ENCODE measurements around the gene MIOX. TPM values are rescaled to one million over a fixed set of nuclear protein-coding genes. Genes with fewer than 3 reads are reported as not detected.

Gene MIOX
- total RNA-seq, 1 donor from 2014 or later = not detected

- intact Hi-C loops (cut with micrococcal nuclease) = no loop called here
- Histone ChIP-seq H3K4me1 (peaks cover 5% of the 10 kb centered on the region), H3K36me3 (peaks cover 76% of the 10 kb centered on the region), H3K27ac (replicated peaks) (no peak overlapping the region), H3K27me3 (ENCODE audit: low read depth) (no peaks in the 10 kb centered on the region), H3K4me3 (no peak overlapping the region), H3K9me3 (replicated peaks) (no peaks in the 10 kb centered on the region)
- TF ChIP-seq CTCF (IDR thresholded peaks at IDR 0.05; ENCODE audit: borderline replicate concordance) = no peak
- DNase-seq = no peak
Observed at GRCh38 chr22:50445071-50445879, 41.4 kb upstream of the MIOX start.

GRCh38 chr22:50445880-50446707, 40.6 kb upstream of the MIOX start:
- no peak for DNase-seq
- no peak for TF ChIP-seq CTCF (IDR thresholded peaks at IDR 0.05; ENCODE audit: borderline replicate concordance)
- Histone ChIP-seq H3K4me3 (no peak overlapping the region), H3K4me1 (peaks cover 5% of the 10 kb centered on the region), H3K27ac (replicated peaks) (no peak overlapping the region), H3K9me3 (replicated peaks) (no peaks in the 10 kb centered on the region), H3K36me3 (peaks cover 74% of the 10 kb centered on the region), H3K27me3 (ENCODE audit: low read depth) (no peaks in the 10 kb centered on the region)
- intact Hi-C loops (cut with micrococcal nuclease) = no loop called here

- no peaks in the 10 kb centered on the region for H3K27me3 ChIP-seq (ENCODE audit: low read depth)
- H3K4me1 ChIP-seq = peaks cover 5% of the 10 kb centered on the region
- no peak for DNase-seq
- no peak overlapping the region for H3K27ac ChIP-seq (replicated peaks)
- peaks cover 71% of the 10 kb centered on the region for H3K36me3 ChIP-seq
- H3K4me3 ChIP-seq = no peak overlapping the region
- no peaks in the 10 kb centered on the region for H3K9me3 ChIP-seq (replicated peaks)
- no peak for TF ChIP-seq CTCF (IDR thresholded peaks at IDR 0.05; ENCODE audit: borderline replicate concordance)
- intact Hi-C loops (cut with micrococcal nuclease) = no loop called here
Observed at GRCh38 chr22:50446708-50447575, 39.7 kb upstream of the MIOX start.

- no peak for DNase-seq
- TF ChIP-seq CTCF (IDR thresholded peaks at IDR 0.05; ENCODE audit: borderline replicate concordance) = no peak
- no peak overlapping the region for H3K27ac ChIP-seq (replicated peaks)
- H3K9me3 ChIP-seq (replicated peaks) = no peaks in the 10 kb centered on the region
- H3K4me1 ChIP-seq = peaks cover 5% of the 10 kb centered on the region
- H3K27me3 ChIP-seq (ENCODE audit: low read depth) = no peaks in the 10 kb centered on the region
- peaks cover 66% of the 10 kb centered on the region for H3K36me3 ChIP-seq
- H3K4me3 ChIP-seq = no peak overlapping the region
- intact Hi-C loops (cut with micrococcal nuclease) = no loop called here
Observed at GRCh38 chr22:50447576-50448551, 38.8 kb upstream of the MIOX start.

Data from left ventricle myocardium inferior (tissue), 1 donor.